GM10266 (cell line): ENCODE results near the gene CTSW.

Source experiments
- DNase-seq: peaks from one replicate; pipeline ENCODE4 v3.0.0; 2012; ENCODE audit errors: extremely low spot score
- CTCF ChIP-seq: IDR thresholded peaks from 2 replicates; pipeline ENCODE4 v1.5.1; 2012; ENCODE audit warnings: mild to moderate bottlenecking, low read depth; ENCODE audit not compliant: control insufficient read depth, insufficient read depth; ENCODE audit errors: missing control alignments

CTSW gene

GRCh38 chr11:65885808-65886536, 6.3 kb downstream of the CTSW start:
- no peak for DNase-seq
- TF ChIP-seq CTCF = no peak

- DNase-seq = no peak
- no peak for TF ChIP-seq CTCF
These were observed 7.4 kb downstream of the CTSW start for GRCh38 chr11:65886826-65887722.

- no peak for TF ChIP-seq CTCF
- DNase-seq = no peak
These were observed 8.1 kb downstream of the CTSW start for GRCh38 chr11:65887723-65888162.

GRCh38 chr11:65888163-65888814, 8.7 kb downstream of the CTSW start, which contains the start of gene FIBP:
Gene FIBP, minus strand, starts transcription at chr11:65888471. Its CDS starts 53 bp downstream, at chr11:65888418.
- TF ChIP-seq CTCF = peak; percentile 79
- DNase-seq = peak; percentile 97

GRCh38 chr11:65890324-65891218, 10.9 kb downstream of the CTSW start, which contains the start of gene CCDC85B:
Gene CCDC85B, plus strand, starts transcription at chr11:65890673. Its CDS starts 111 bp downstream, at chr11:65890784.
- TF ChIP-seq CTCF = peak; percentile 23
- DNase-seq = peak; percentile 98
